GM18951 (cell line): Measurements from ENCODE around the gene SUMO2.

Experiments
- POLR2A ChIP-seq: IDR thresholded peaks from 4 replicates; pipeline ENCODE4 v1.6.1; 2011; ENCODE audit warnings: mild to moderate bottlenecking; ENCODE audit not compliant: insufficient read length, insufficient read depth; ENCODE audit errors: extremely low read depth
- in situ Hi-C: fragments of 300-500 bp; cut with MboI; formaldehyde crosslinking; loops from one replicate; pipeline ENCODE4 v1.12.0; 2022; ENCODE audit warnings: low sequenced_read_pairs, mixed read lengths, inconsistent platforms; ENCODE audit not compliant: unreplicated experiment

SUMO2 gene

GRCh38 chr17:75147878-75148546 lies 34.7 kb downstream of the SUMO2 start:
- no peak for TF ChIP-seq POLR2A
- in situ Hi-C loops, result loop anchor here (25.0 kb wide), 1 partner anchor 1789 kb away; no protein-coding TSS in a partner anchor

GRCh38 chr17:75146592-75146991 lies 36.2 kb downstream of the SUMO2 start:
- no peak for TF ChIP-seq POLR2A
- in situ Hi-C loops, result loop anchor here (25.0 kb wide), 1 partner anchor 1791 kb away; no protein-coding TSS in a partner anchor

GRCh38 chr17:75144816-75145512 lies 37.8 kb downstream of the SUMO2 start:
- in situ Hi-C loops, result loop anchor here (25.0 kb wide), 1 partner anchor 1792 kb away; no protein-coding TSS in a partner anchor
- no peak for TF ChIP-seq POLR2A

- TF ChIP-seq POLR2A, result no peak
- in situ Hi-C loops, result loop anchor here (25.0 kb wide), 1 partner anchor 1795 kb away; no protein-coding TSS in a partner anchor
Measured at GRCh38 chr17:75142236-75142971, 40.4 kb downstream of the SUMO2 start.

- in situ Hi-C loops, result loop anchor here (25.0 kb wide), 1 partner anchor 1799 kb away; no protein-coding TSS in a partner anchor
- TF ChIP-seq POLR2A, result no peak
Measured at GRCh38 chr17:75138519-75138918, 44.2 kb downstream of the SUMO2 start.

- in situ Hi-C loops, result loop anchor here (25.0 kb wide), 1 partner anchor 1800 kb away; no protein-coding TSS in a partner anchor
Measured at GRCh38 chr17:75137762-75138161, 45.0 kb downstream of the SUMO2 start.

- in situ Hi-C loops, result loop anchor here (25.0 kb wide), 1 partner anchor 1801 kb away; no protein-coding TSS in a partner anchor
- TF ChIP-seq POLR2A, result no peak
Measured at GRCh38 chr17:75135946-75136345, 46.8 kb downstream of the SUMO2 start.

GRCh38 chr17:75135452-75135851 lies 47.3 kb downstream of the SUMO2 start:
- in situ Hi-C loops, result loop anchor here (25.0 kb wide), 1 partner anchor 1802 kb away; no protein-coding TSS in a partner anchor

GRCh38 chr17:75133607-75134347 lies 49.0 kb downstream of the SUMO2 start:
- in situ Hi-C loops, result loop anchor here (25.0 kb wide), 1 partner anchor 1804 kb away; no protein-coding TSS in a partner anchor

More at GRCh38 chr17:75135452-75135851, 47.3 kb downstream of the SUMO2 start:
- TF ChIP-seq POLR2A, result no peak

- TF ChIP-seq POLR2A, result no peak
- in situ Hi-C loops, result loop anchor here (25.0 kb wide), 1 partner anchor 1804 kb away; no protein-coding TSS in a partner anchor
Measured at GRCh38 chr17:75133001-75133400, 49.8 kb downstream of the SUMO2 start.

- in situ Hi-C loops, result loop anchor here (25.0 kb wide), 1 partner anchor 1805 kb away; no protein-coding TSS in a partner anchor
Measured at GRCh38 chr17:75132018-75133000, 50.5 kb downstream of the SUMO2 start.

- peak; percentile 97 for TF ChIP-seq POLR2A
- in situ Hi-C loops, result loop anchor here (25.0 kb wide), 1 partner anchor 1806 kb away; no protein-coding TSS in a partner anchor
Measured at GRCh38 chr17:75131278-75132017, 51.3 kb downstream of the SUMO2 start, which contains the start of gene NT5C. Gene NT5C, minus strand, starts transcription at chr17:75131742. Its CDS starts 35 bp downstream, at chr17:75131707.
